Neural cell (in vitro differentiated cells): ENCODE data around the gene MEGF11. TPM values are rescaled to one million over a fixed set of nuclear protein-coding genes. Genes with fewer than 3 reads are reported as not detected.

Experiments used
- H2AFZ ChIP-seq: fragments of 200-600, 300-800 bp; sonication (generic), shearing (Covaris generic); 2 replicates; pipeline ENCODE4 v1.6.0; 2014; ENCODE audit warnings: low read depth, mild to moderate bottlenecking, antibody characterized with exemption, low read length, moderate library complexity
- H3F3A ChIP-seq: fragments of 200-600 bp; shearing (Covaris generic); 2 replicates; pipeline ENCODE4 v1.6.1; 2016; ENCODE audit warnings: mild to moderate bottlenecking, moderate library complexity, mixed read lengths, antibody characterized with exemption, low read length; ENCODE audit not compliant: insufficient read depth, poor library complexity, severe bottlenecking
- H3K27ac ChIP-seq: fragments of 200-600, 300-800 bp; sonication (generic), shearing (Covaris generic); 2 replicates; pipeline ENCODE4 v1.5.1; 2014; ENCODE audit warnings: mild to moderate bottlenecking, low read length, moderate library complexity
- H3K27me3 ChIP-seq: fragments of 300-800, 200-600 bp; sonication (generic), shearing (Covaris generic); 2 replicates; pipeline ENCODE4 v1.6.0; 2014; ENCODE audit warnings: mild to moderate bottlenecking, low read depth, low read length, moderate library complexity; ENCODE audit not compliant: insufficient read depth
- H3K36me3 ChIP-seq: fragments of 300-800, 200-600 bp; sonication (generic), shearing (Covaris generic); 2 replicates; pipeline ENCODE4 v1.5.1; 2014; ENCODE audit warnings: mild to moderate bottlenecking, antibody characterized with exemption, low read length, moderate library complexity; ENCODE audit not compliant: insufficient read depth
- H3K4me2 ChIP-seq: fragments of 300-800, 200-600 bp; sonication (generic), shearing (Covaris generic); 2 replicates; pipeline ENCODE4 v1.6.0; 2014; ENCODE audit warnings: mild to moderate bottlenecking, low read length
- H3K4me3 ChIP-seq: fragments of 300-800, 200-600 bp; sonication (generic), shearing (Covaris generic); 2 replicates; pipeline ENCODE4 v1.5.1; 2014; ENCODE audit warnings: mild to moderate bottlenecking, low read length, moderate library complexity
- H3K79me2 ChIP-seq: fragments of 200-600 bp; shearing (Covaris generic); replicated peaks from 2 replicates; pipeline ENCODE4 v1.6.0; 2014; ENCODE audit warnings: mild to moderate bottlenecking, low read length, moderate library complexity; ENCODE audit not compliant: insufficient read depth
- H3K9ac ChIP-seq: fragments of 300-800, 200-600 bp; sonication (generic), shearing (Covaris generic); 2 replicates; pipeline ENCODE4 v1.6.1; 2016; ENCODE audit warnings: mild to moderate bottlenecking, low read length, mixed read lengths
- H3K9me2 ChIP-seq: fragments of 200-600 bp; shearing (Covaris generic); 2 replicates; pipeline ENCODE4 v1.6.1; 2016; ENCODE audit warnings: mild to moderate bottlenecking, low read length, mixed read lengths; ENCODE audit not compliant: insufficient read depth
- H3K9me3 ChIP-seq: fragments of 200-600, 300-800 bp; sonication (generic), shearing (Covaris generic); 2 replicates; pipeline ENCODE4 v1.6.1; 2016; ENCODE audit warnings: mild to moderate bottlenecking, mixed run types, low read length, moderate library complexity, mixed read lengths
- H4K20me1 ChIP-seq: fragments of 200-600 bp; shearing (Covaris generic); 2 replicates; pipeline ENCODE4 v1.6.1; 2016; ENCODE audit warnings: mild to moderate bottlenecking, mixed run types; ENCODE audit not compliant: insufficient read depth
- EP300 ChIP-seq: fragments of 450-650 bp; conservative IDR thresholded peaks from 2 replicates; pipeline ENCODE4 v1.6.1; 2014; ENCODE audit warnings: antibody characterized with exemption, mild to moderate bottlenecking, moderate library complexity; ENCODE audit not compliant: poor library complexity, severe bottlenecking
- EZH2 ChIP-seq: fragments of 200-600, 300-800 bp; shearing (Covaris generic), sonication (generic); IDR thresholded peaks from 2 replicates; pipeline ENCODE4 v1.6.1; 2014; ENCODE audit warnings: antibody characterized with exemption, low read length, borderline replicate concordance, mild to moderate bottlenecking; ENCODE audit not compliant: insufficient read depth, poor library complexity, severe bottlenecking
- MXI1 ChIP-seq: fragments of 450-650 bp; conservative IDR thresholded peaks from 2 replicates; pipeline ENCODE4 v1.6.1; 2014; ENCODE audit warnings: antibody characterized with exemption, mild to moderate bottlenecking; ENCODE audit not compliant: poor library complexity, severe bottlenecking
- POLR2AphosphoS5 ChIP-seq: IDR thresholded peaks from 2 replicates; pipeline ENCODE4 v1.6.1; 2012
- RAD21 ChIP-seq: fragments of 450-650 bp; conservative IDR thresholded peaks from 2 replicates; pipeline ENCODE4 v1.6.1; 2014; ENCODE audit warnings: antibody characterized with exemption, mild to moderate bottlenecking, moderate library complexity
- REST ChIP-seq: IDR thresholded peaks from 2 replicates; pipeline ENCODE4 v1.6.1; 2012; ENCODE audit warnings: borderline replicate concordance
- SMC3 ChIP-seq: fragments of 450-650 bp; conservative IDR thresholded peaks from 2 replicates; pipeline ENCODE4 v1.6.1; 2014; ENCODE audit warnings: antibody characterized with exemption, mild to moderate bottlenecking, moderate library complexity; ENCODE audit not compliant: poor library complexity
- TAF1 ChIP-seq: IDR thresholded peaks from 2 replicates; pipeline ENCODE4 v1.6.1; 2012; ENCODE audit warnings: low read depth
- polyA plus RNA-seq: library from polyadenylated mRNA; depleted of rRNA; stranded (reverse); fragments of >200 nt; gene quantifications from 2 replicates; pipeline ENCODE4 v1.2.3, GENCODE V29; 2014
- TF ChIP-seq, protein P1 (sequence below): fragments of 450-650 bp; IDR thresholded peaks from 2 replicates; pipeline ENCODE4 v1.5.1; 2014; ENCODE audit warnings: antibody characterized with exemption, mild to moderate bottlenecking, moderate library complexity; ENCODE audit not compliant: poor library complexity, severe bottlenecking

Gene MEGF11
- polyA plus RNA-seq, 1 donor from 2014 or later: 0.64 TPM

DNA sequence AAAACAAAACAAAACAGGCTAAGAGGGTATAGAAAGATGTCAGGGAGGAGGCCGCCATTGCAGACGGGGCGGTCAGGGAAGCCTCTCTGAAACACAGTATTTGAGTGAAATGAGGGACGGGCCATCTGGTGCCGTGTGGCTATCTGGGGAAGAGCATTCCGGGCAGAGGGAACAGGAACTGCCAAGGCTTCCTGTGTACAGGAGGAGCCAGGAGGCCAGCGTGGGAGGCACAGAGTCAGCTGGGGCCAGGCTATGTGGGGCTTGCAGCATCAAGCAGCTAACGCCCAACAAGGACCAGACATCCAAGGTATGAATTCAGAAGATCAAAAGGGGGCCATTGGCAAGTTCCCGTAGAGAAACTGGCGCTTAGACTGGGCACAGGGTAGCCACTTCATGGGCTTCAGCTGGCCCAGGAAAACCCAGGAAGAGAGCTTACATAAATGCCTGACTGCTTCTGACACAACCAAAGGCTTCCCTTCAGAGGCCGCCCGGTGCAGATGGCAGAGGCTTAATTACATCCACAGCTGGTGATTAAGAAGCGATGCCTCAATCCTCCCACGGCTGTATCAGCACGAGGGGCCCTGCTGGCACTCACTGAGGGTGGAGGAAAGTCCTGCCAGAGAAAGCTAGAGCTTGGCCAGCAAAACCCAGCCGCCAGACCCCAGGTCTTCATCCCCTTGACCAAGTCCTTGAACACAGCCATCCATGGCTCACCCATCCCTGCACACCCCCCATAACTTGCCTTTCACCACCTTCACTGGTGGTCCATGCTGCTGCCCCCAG, 144.9 kb downstream of the MEGF11 start:
- Histone ChIP-seq H3K9ac (no peak overlapping the region), H3K9me3 (no peaks in the 10 kb centered on the region), H4K20me1 (no peaks in the 10 kb centered on the region), H3K27me3 (no peaks in the 10 kb centered on the region), H3K79me2 (no peaks in the 10 kb centered on the region), H3K4me2 (no peak overlapping the region), H2AFZ (no peak overlapping the region), H3F3A (no peaks in the 10 kb centered on the region), H3K36me3 (no peaks in the 10 kb centered on the region), H3K4me3 (no peak overlapping the region), H3K27ac (no peak overlapping the region), H3K9me2 (no peaks in the 10 kb centered on the region)
- TF ChIP-seq POLR2AphosphoS5: no peak
- TF ChIP-seq REST: no peak
- TF ChIP-seq SMC3: no peak
- no peak for TF ChIP-seq EZH2
- no peak for TF ChIP-seq TAF1
- TF ChIP-seq RAD21: no peak
- no peak for TF ChIP-seq EP300
- TF ChIP-seq, protein P1, sequence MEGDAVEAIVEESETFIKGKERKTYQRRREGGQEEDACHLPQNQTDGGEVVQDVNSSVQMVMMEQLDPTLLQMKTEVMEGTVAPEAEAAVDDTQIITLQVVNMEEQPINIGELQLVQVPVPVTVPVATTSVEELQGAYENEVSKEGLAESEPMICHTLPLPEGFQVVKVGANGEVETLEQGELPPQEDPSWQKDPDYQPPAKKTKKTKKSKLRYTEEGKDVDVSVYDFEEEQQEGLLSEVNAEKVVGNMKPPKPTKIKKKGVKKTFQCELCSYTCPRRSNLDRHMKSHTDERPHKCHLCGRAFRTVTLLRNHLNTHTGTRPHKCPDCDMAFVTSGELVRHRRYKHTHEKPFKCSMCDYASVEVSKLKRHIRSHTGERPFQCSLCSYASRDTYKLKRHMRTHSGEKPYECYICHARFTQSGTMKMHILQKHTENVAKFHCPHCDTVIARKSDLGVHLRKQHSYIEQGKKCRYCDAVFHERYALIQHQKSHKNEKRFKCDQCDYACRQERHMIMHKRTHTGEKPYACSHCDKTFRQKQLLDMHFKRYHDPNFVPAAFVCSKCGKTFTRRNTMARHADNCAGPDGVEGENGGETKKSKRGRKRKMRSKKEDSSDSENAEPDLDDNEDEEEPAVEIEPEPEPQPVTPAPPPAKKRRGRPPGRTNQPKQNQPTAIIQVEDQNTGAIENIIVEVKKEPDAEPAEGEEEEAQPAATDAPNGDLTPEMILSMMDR: no peak
- TF ChIP-seq MXI1: no peak

- H3K36me3 ChIP-seq: no peaks in the 10 kb centered on the region
- H3K9me3 ChIP-seq: no peaks in the 10 kb centered on the region
- no peaks in the 10 kb centered on the region for H3K9me2 ChIP-seq
- TF ChIP-seq RAD21: no peak
- no peak for TF ChIP-seq TAF1
- TF ChIP-seq SMC3: no peak
- no peak for TF ChIP-seq MXI1
- TF ChIP-seq POLR2AphosphoS5: no peak
- TF ChIP-seq EP300: no peak
- no peak for TF ChIP-seq EZH2
- TF ChIP-seq, protein P1: no peak
- no peak for TF ChIP-seq REST
- no peak overlapping the region for H2AFZ ChIP-seq
- no peaks in the 10 kb centered on the region for H3K27me3 ChIP-seq
- H3K79me2 ChIP-seq: no peaks in the 10 kb centered on the region
- no peaks in the 10 kb centered on the region for H3F3A ChIP-seq
- H3K27ac ChIP-seq: no peak overlapping the region
- no peaks in the 10 kb centered on the region for H4K20me1 ChIP-seq
- H3K4me3 ChIP-seq: no peak overlapping the region
- no peak overlapping the region for H3K9ac ChIP-seq
- no peak overlapping the region for H3K4me2 ChIP-seq
Observed at GRCh38 chr15:66107070-66107469, 146.5 kb downstream of the MEGF11 start.
